LHCN-M2 (cell line): ENCODE measurements around the gene KRTAP1-3. TPM values are rescaled to one million over a fixed set of nuclear protein-coding genes. Genes with fewer than 3 reads are reported as not detected.
"Not testable (repeated sequence)": the region's sequence is repeated elsewhere in the genome, so short reads cannot be mapped to it uniquely, and the experiment has no call there.

Source experiments
- DNase-seq: peaks from one replicate; pipeline ENCODE4 v3.0.0-alpha.2; 2012; ENCODE audit warnings: low read depth
- total RNA-seq: library from RNA; depleted of rRNA; stranded (reverse); fragments of >200 nt; gene quantifications from 2 replicates; pipeline ENCODE4 v1.2.3, GENCODE V29; 2014

Gene KRTAP1-3
- total RNA-seq, 1 experiment from 2014 or later, result not detected

DNA sequence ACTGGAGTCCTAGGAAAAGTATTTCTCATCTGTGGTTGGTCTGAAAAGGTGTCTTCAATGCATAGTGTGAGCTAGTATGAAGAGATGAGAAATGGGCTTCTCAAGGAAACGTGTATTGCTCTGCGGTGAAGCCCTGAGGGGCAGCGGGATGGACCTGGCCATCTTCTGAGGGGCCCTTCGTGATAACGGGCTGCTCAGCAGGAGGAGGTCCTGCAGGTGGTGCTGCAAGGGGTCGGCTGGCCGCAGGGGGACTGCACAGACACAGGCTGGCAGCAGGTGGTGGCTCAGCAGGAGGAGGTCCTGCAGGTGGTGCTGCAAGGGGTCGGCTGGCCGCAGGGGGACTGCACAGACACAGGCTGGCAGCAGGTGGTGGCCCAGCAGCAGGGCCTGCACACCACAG is 19.9 kb upstream of the KRTAP1-3 start:
- DNase-seq, result not testable (repeated sequence)

DNA sequence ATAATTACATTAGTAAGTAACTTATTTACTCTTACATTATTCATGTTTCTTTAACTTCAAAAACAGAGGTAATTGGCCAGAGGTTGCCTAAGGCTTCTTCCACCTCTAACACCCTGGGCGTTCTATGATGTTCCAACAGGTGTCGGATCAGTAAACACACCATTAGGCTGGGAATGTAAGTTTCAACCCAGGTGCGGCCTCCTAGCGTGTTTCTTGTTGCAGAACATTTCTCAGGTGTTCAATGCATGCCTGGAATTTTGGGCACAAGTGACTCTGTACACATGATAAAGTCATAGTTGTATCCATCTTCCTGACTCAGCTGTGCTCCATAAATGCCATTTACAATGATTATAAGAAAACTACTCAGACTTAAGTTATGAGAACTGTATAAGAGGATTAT is 19.4 kb upstream of the KRTAP1-3 start:
- no peak for DNase-seq

- peak; percentile 66 for DNase-seq
These were observed 17.9 kb upstream of the KRTAP1-3 start for GRCh38 chr17:41052566-41052965.

DNA sequence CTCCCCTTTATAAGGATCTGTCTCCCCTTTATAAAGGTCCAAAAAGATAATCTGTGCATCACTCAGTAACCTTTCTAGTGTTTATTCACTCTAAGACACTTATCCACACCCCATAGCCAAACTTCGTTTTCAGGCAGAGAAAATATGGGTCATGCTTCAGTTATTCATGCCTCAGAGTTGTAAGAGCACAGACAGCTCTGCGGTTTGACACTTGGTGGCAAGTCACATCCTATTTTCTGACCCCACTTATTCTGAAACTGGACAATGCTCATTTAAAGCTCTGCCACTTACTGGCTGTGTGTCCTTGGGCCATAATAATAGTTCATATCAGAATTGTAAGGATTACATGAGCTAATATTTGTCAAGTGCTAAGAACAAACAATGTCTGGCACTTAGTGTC is 14.4 kb upstream of the KRTAP1-3 start:
- DNase-seq, result peak; percentile 93

DNA sequence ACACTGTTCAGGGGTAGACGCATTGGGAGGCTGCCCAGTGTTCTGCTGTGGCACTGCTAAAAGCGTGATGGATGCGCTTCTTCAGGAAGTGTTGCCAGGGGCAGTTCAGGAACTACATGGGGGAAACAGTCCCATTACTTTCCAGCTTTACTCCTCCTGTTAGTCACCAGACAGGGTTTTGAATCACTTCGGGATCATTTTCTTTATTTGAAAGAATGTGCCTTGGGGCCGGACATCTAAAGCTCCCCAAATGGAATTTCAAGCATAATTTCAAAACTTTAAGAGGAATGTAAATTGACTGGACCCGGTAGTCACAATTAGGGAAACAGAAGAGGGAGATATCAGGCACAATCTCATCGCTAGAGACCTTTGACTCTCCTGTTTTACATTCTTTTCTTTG is 13.8 kb upstream of the KRTAP1-3 start:
- DNase-seq, result peak; percentile 78

DNA sequence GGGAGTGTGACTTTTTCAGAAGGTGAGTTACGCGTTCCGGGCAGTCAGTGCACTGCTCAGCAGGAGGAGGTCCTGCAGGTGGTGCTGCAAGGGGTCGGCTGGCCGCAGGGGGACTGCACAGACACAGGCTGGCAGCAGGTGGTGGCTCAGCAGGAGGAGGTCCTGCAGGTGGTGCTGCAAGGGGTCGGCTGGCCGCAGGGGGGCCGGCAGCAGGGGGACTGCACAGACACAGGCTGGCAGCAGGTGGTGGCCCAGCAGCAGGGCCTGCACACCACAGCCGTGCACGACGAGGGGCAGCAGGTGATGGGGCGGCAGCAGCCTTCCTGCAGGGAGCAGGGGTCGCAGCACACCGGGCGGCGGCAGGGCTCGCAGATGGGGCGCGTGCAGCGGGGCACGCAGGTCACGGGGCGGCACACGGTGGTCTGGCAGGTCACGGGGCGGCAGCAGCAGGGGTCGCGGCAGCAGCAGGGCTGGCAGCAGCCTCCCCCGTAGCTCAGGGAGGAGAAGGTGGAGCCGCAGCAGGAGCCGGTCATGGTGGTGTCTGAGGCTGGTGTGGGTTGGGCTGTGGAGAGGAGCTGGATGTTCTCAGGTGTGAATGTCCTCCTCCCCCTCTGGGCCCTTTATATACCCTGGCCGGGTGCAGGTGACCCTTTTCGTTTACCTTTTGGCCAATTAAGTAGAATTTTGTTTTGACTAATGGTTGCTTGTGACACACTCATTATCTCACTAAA is 12.2 kb upstream of the KRTAP1-3 start, which contains the start of gene KRTAP2-1:
TSS of gene KRTAP2-1 (minus strand) at position 582 of the 731 bp plus-strand sequence. CDS start at position 533, 49 bp downstream.
- not testable (repeated sequence) for DNase-seq

GRCh38 chr17:41042953-41043352 is 8.3 kb upstream of the KRTAP1-3 start:
- DNase-seq, result no peak

GRCh38 chr17:41040783-41041571 is 6.3 kb upstream of the KRTAP1-3 start, which contains the start of gene KRTAP1-1:
KRTAP1-1 (minus strand) TSS chr17:41041450; CDS start chr17:41041397, 53 bp downstream.
- peak; percentile 65 for DNase-seq

DNA sequence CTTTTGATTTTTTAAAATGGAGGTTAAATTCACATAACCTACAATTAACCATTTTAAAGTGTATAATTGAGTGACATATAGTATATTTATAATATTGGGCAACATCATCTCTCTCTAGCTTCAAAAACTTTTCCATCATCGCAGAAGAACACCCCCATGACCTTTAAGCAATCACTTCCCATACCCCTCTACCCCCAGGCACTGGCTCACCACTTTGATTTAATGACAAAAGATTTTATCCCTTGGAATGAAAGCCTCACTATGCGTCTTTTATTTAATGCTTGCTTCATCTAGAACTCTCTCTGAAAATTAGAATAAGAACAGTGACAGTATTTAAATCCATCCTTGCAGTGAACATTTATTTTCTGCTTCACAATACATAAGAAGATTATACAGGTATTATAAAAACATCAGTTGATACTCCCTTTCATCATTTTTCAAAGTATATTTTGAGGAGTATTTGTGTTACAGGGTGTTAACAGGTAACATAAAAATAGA is 3.2 kb upstream of the KRTAP1-3 start:
- DNase-seq, result no peak

DNA sequence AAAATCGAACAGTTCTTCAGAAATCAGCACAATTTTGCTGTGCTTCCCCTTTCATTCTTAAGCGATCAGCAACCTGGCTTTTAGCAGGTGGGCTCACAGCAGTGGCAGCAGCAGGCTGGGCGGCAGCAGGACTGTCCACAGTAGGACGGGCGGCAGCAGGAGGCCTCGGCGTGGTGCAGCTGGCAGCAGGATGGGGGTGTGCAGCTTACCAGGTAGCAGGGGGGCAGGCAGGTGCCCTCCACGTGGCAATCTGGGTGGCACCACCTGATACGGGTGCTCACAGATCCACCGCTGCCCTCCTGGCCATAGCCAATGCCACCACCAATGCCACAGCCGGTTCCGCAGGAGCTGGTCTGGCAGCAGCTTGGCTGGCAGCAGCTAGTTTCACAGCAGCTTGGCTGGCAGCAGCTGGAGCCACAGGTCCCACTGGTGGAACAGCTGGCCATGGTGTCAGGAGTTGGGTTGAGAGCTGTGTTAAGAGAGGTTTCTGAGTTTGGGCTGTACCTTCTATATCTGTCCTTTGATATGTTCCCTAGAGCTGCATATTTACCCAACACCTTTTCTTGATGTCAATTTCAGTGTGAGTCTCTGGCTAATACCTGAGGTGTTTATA is 4.9 kb downstream of the KRTAP1-3 start, which contains the start of gene KRTAP1-4:
TSS of gene KRTAP1-4 (minus strand) at position 563 of the 613 bp plus-strand sequence. CDS start at position 446, 117 bp downstream.
- no peak for DNase-seq

- DNase-seq, result peak; percentile 98
These were observed 7.8 kb downstream of the KRTAP1-3 start, which contains the start of gene KRTAP1-5 for GRCh38 chr17:41026715-41027471. KRTAP1-5 (minus strand) TSS chr17:41027208; CDS start chr17:41027155, 53 bp downstream.

GRCh38 chr17:41024697-41025096 is 10.0 kb downstream of the KRTAP1-3 start:
- DNase-seq, result peak; percentile 38

- DNase-seq, result no peak
These were observed 14.3 kb downstream of the KRTAP1-3 start for GRCh38 chr17:41020336-41020735.

DNA sequence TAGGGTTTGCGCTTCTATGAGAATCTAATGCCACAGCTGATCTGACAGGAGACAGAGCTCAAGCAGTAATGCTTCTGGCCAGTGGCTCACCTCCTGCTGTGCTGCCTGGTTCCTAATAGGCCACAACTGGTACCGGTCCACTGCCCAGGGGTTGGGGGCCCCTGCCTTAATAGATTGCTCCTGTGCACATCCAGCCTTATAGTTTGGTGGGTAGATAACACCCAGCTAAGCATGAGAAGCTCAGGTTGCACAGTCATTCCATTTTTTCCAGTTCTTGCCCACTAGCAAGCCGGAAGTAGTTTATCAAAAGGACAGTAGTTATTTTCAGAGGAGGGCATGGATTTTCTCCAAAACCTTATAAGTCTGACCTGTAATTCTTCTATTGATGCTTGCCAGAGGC is 15.3 kb downstream of the KRTAP1-3 start:
- no peak for DNase-seq

- DNase-seq, result no peak
These were observed 16.1 kb downstream of the KRTAP1-3 start for GRCh38 chr17:41018541-41018940.

- no peak for DNase-seq
These were observed 18.0 kb downstream of the KRTAP1-3 start for GRCh38 chr17:41016578-41017215.

GRCh38 chr17:41015454-41015853 is 19.2 kb downstream of the KRTAP1-3 start:
- DNase-seq, result no peak

- peak; percentile 37 for DNase-seq
These were observed 21.1 kb downstream of the KRTAP1-3 start for GRCh38 chr17:41013606-41014005.

- no peak for DNase-seq
These were observed 21.5 kb downstream of the KRTAP1-3 start for GRCh38 chr17:41013181-41013580.
